ENCODE results near the gene OR52N2.

Gene OR52N2

GRCh38 chr11:5808500-5809121 is at the start of gene OR52N2:
OR52N2 (plus strand) TSS chr11:5808924; CDS start chr11:5820336, 11,412 bp downstream.
- DNase-seq = peak; percentile 78

DNA sequence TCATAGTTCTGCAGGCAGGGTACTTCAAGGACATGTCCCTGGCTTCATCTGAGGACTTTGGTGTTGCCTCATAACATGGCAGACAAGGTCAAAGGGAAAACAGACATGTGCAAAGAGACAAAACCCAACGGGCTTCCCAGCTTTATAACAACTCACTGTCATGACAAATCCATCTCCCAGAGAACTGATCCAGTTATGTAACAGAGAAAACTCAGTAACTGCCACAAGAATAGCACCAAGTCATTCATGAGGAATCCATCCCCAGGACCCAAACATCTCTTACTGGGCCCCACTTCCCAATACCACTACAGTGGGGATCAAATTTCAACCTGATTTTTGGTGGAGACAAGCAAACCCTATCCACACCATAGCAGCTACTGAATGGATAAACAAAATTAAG is 41.7 kb upstream of the OR52N2 start:
- DNase-seq = no peak

DNA sequence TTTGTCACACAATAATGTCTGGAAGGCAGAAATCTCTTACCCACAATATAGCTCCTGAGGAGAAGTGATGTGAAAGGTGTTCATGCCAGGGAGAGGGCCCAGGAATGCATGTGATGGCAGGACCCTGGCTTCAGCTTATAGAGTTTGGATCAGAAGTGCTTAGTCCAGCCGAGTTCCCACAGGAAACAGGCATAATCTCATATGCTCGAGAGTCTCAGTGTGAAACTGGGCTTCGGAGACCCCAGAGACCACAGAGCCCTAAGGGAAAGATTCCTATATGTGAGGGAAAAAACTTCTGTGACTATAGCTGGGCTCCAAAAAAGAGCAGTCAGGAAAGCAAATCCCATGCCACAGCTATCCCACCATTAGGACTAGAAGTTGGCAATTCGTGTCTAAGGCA is 25.5 kb upstream of the OR52N2 start, which contains the start of gene OR52N5:
TSS of gene OR52N5 (minus strand) at position 101 of the 400 bp plus-strand sequence. CDS start 4,721 bp downstream, outside the sequence.
- DNase-seq = no peak

DNA sequence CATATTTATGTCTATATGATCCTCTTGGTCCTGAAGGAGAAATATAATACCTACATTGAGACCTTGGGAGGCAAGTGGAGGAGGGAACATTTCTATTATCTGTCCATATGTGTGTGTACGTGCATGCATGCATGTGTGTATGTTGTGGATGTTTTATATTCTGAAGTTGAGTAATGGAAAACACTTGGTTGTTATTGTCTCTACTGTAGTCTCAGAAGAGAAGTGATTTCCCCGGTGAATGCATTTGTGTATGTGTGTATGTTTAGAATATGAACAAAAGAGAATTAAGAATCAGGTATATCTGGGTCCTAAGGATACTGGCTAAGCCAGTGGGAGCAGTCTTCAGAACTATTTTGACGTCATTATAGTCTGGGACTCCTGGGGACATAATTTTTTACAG is 17.6 kb upstream of the OR52N2 start, which contains the start of gene OR52N1:
TSS of gene OR52N1 (minus strand) at position 101 of the 400 bp plus-strand sequence. CDS start 2,449 bp downstream, outside the sequence.
- no peak for DNase-seq

DNA sequence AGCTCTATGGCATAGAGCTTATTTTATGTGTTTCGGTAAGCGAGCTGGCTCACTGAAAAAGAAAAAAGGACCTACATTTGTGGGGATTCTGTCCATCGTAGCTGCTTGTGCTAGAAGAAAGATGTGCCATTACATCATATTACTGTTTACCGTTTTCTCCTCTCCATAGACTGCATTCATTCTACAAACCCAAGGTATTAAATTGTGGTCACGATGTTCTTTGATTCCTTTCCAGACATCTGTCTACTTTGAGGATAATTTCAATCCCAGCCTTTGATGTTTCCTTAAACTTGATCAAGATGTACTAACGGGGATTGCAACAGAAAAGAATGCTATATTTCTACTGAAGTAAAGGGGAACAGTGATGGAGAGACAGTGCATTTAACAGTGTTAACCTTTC is 12.2 kb upstream of the OR52N2 start:
- DNase-seq = no peak

- no peak for DNase-seq
Observed at GRCh38 chr11:5803982-5804381, 4.7 kb upstream of the OR52N2 start.

- no peak for DNase-seq
Observed at GRCh38 chr11:5807580-5807979, 1.1 kb upstream of the OR52N2 start.

- DNase-seq = no peak
Observed at GRCh38 chr11:5809122-5809519, 397 bp downstream of the OR52N2 start.

GRCh38 chr11:5809905-5810795 is 1.4 kb downstream of the OR52N2 start:
- DNase-seq = no peak

- no peak for DNase-seq
Observed at GRCh38 chr11:5815534-5815933, 6.8 kb downstream of the OR52N2 start.

DNA sequence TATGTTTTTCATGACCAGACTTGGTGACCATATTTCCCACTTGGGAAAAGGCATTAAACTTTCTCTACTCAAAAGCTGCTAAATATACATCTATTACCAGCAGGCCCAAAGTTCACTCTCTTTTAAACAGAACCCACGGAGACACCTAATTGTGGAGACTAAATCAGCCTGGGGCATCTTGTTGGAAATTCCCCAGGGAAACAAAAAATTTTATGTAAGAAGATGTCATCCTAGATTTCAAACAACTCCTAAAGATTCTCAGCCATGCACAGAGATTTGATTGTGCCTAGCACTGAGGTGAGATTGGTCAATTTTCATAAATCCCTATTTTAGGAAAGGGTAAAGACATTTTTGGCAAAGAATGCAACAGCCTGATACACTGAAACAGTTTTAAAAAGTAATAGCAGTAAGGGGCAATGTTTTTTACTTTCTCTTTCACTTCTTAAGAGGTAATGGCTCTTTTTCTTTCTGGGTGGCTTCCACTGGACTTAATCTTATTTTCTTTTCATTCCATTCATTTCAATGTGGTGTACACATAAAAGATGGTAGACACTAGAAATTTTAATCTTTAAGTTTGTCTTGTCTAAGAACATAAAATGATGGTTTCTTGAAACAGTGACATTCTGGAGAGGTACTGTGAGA is 9.6 kb downstream of the OR52N2 start:
- no peak for DNase-seq

- no peak for DNase-seq
Observed at GRCh38 chr11:5831196-5831829, 22.6 kb downstream of the OR52N2 start.

DNA sequence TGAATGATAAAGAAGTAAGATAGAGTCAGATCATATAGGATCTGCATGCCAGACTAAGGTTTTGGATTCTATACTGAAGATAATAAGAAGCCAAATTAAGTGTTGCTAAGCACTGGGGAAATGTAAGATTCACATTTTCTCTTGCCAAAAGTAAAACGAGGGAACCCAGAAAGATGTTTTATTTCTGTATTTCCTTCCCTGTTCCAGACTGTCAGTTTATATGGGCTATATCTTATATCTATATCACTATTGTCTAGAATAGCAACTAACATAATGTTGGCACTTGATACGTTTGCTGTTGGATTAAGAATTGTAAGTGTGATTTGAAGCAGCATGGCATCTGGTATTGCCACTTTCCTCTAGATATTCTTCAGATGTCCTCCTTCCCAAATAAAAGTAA is 24.7 kb downstream of the OR52N2 start:
- DNase-seq = no peak

- no peak for DNase-seq
Observed at GRCh38 chr11:5837695-5838094, 29.0 kb downstream of the OR52N2 start.

- DNase-seq = no peak
Observed at GRCh38 chr11:5841797-5842196, 33.1 kb downstream of the OR52N2 start, which contains the start of gene OR52E6. OR52E6 (minus strand) TSS chr11:5841897; CDS start chr11:5841897, 0 bp downstream.

DNA sequence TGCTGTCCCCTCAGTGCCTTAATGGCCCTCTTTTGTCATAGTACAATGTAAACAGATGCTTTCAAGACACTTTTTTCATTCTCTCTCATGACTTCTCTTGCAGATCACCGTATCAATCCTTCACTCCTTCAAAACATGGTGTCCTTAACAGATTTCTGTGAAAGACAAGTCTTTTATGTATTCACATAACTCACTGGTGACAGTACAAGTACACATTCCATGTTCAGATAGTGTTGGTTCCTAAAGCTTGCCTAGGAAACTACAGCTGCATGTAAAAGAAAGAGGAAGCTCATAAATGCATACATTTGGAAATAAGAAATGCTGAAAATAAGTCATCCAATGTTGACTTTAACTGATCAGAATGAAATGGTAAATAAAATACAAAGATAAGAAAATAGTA is 38.0 kb downstream of the OR52N2 start:
- no peak for DNase-seq

DNA sequence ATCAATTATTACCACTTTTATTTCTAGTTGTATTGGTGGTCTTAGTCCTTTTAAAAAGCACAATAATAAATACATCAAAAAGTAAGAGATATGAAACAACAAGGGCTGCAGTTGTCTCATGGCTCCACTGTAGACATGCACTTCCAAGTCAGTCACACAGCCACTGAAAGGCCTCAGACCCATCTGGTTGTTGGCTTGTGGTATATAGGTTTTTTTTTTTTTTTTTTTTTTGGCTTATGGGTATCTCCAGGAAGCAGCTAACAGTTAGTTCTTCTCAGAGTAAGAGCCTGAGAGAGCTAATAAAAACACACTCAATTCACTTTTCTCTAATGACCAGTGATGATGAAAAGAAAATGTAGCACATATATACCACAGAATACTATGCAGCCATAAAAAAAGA is 39.0 kb downstream of the OR52N2 start:
- no peak for DNase-seq

GRCh38 chr11:5851002-5851401 is 42.3 kb downstream of the OR52N2 start:
- DNase-seq = no peak

GRCh38 chr11:5857590-5857989 is 48.9 kb downstream of the OR52N2 start, which contains the start of gene OR52E8:
OR52E8 (minus strand) TSS chr11:5857690; CDS start chr11:5857690, 0 bp downstream.
- no peak for DNase-seq

DNA sequence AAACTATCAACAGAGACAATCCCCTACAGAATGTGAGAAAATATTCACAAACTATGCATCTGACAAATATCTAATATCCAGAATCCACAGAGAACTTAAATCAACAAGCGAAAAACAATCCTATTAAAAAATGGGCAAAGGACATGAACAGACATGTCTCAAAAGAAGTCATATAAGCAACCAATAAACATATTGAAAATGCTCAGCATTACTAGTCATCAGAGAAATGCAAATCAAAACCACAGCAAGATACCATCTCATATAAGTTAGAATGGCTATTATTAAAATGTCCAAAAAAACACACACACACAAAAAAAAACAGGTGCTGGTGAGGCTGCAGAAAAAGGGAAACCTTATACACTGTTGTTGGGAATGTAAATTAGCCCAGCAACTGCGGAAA is 57.1 kb downstream of the OR52N2 start:
- no peak for DNase-seq
